Activated CD4-positive, CD25-positive, alpha-beta regulatory T cell (primary cell): ENCODE results near the gene APBB2.

ENCODE experiments used
- DNase-seq, 4 experiments: peaks; one replicate each; lab custom pipeline; 2025; lab: John Stamatoyannopoulos, UW

Gene APBB2

GRCh38 chr4:41134581-41134980 lies 79.8 kb downstream of the APBB2 start:
- DNase-seq = no peak

- DNase-seq = no peak
Observed at GRCh38 chr4:41133454-41134018, 80.8 kb downstream of the APBB2 start.

- DNase-seq = no peak
Observed at GRCh38 chr4:41132055-41132683, 82.2 kb downstream of the APBB2 start.

- no peak for DNase-seq
Observed at GRCh38 chr4:41129936-41130440, 84.4 kb downstream of the APBB2 start.

- no peak for DNase-seq
Observed at GRCh38 chr4:41129128-41129754, 85.1 kb downstream of the APBB2 start.

- no peak for DNase-seq
Observed at GRCh38 chr4:41125558-41126311, 88.6 kb downstream of the APBB2 start.

- DNase-seq = no peak
Observed at GRCh38 chr4:41124916-41125548, 89.3 kb downstream of the APBB2 start.

- DNase-seq = no peak
Observed at GRCh38 chr4:41122775-41123174, 91.6 kb downstream of the APBB2 start.

GRCh38 chr4:41122309-41122708 lies 92.0 kb downstream of the APBB2 start:
- DNase-seq = no peak

GRCh38 chr4:41121906-41122305 lies 92.4 kb downstream of the APBB2 start:
- DNase-seq = no peak

GRCh38 chr4:41120297-41121217 lies 93.8 kb downstream of the APBB2 start:
- DNase-seq = no peak

- no peak for DNase-seq
Observed at GRCh38 chr4:41119867-41120295, 94.5 kb downstream of the APBB2 start.

- DNase-seq = no peak
Observed at GRCh38 chr4:41111791-41112190, 102.6 kb downstream of the APBB2 start.

GRCh38 chr4:41110050-41110449 lies 104.3 kb downstream of the APBB2 start:
- no peak for DNase-seq

GRCh38 chr4:41108481-41108880 lies 105.9 kb downstream of the APBB2 start:
- no peak for DNase-seq

- no peak for DNase-seq
Observed at GRCh38 chr4:41106694-41107419, 107.5 kb downstream of the APBB2 start.

GRCh38 chr4:41106081-41106480 lies 108.3 kb downstream of the APBB2 start:
- DNase-seq = no peak

GRCh38 chr4:41104155-41104554 lies 110.2 kb downstream of the APBB2 start:
- DNase-seq = no peak

GRCh38 chr4:41103657-41104056 lies 110.7 kb downstream of the APBB2 start:
- DNase-seq = no peak

- DNase-seq = no peak
Observed at GRCh38 chr4:41102414-41103092, 111.8 kb downstream of the APBB2 start.
